ENCODE measurements around the gene ABCA2. TPM values are rescaled to one million over a fixed set of nuclear protein-coding genes. Genes with fewer than 3 reads are reported as not detected.
"Not testable (repeated sequence)": the region's sequence is repeated elsewhere in the genome, so short reads cannot be mapped to it uniquely, and the experiment has no call there.

Gene ABCA2
- total RNA-seq, 3 donors from 2014 or later, result 17.0 to 30.6 (median 18.9) TPM

DNA sequence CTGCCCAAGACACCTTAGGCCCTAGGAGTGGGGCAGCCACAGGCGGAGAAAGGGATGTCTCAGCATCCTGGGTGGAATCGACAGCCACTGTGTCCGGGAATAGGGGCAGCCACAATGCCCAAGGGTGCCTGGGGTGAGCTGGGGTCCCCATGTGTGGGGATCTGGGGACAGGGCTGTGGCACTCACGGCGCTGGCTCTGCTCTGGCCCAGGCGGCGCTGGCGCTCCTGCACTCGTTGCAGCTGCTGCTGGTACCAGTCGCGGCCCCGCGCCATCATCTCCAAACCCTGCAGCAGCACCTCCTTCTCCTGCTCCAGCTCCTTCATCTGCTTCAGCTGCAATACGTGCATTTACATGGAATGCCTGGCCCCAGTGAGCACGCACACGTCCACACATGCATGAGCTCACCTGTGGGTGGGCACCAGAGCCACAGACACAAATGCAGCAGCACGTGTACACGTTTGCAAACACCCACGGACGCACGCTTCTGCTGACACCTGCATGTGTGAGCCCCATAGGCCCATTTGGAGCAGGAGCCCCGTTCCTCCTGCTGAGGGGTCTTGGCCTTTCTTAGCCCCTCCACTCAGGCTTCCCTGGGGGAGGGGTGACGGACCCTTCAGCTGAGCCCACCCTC is 37.4 kb upstream of the ABCA2 start:
- TF ChIP-seq POLR2AphosphoS5 (IDR thresholded peaks at IDR 0.05), result no peak
- no peak for TF ChIP-seq POLR2A (IDR thresholded peaks at IDR 0.05)
- TF ChIP-seq, protein P1, sequence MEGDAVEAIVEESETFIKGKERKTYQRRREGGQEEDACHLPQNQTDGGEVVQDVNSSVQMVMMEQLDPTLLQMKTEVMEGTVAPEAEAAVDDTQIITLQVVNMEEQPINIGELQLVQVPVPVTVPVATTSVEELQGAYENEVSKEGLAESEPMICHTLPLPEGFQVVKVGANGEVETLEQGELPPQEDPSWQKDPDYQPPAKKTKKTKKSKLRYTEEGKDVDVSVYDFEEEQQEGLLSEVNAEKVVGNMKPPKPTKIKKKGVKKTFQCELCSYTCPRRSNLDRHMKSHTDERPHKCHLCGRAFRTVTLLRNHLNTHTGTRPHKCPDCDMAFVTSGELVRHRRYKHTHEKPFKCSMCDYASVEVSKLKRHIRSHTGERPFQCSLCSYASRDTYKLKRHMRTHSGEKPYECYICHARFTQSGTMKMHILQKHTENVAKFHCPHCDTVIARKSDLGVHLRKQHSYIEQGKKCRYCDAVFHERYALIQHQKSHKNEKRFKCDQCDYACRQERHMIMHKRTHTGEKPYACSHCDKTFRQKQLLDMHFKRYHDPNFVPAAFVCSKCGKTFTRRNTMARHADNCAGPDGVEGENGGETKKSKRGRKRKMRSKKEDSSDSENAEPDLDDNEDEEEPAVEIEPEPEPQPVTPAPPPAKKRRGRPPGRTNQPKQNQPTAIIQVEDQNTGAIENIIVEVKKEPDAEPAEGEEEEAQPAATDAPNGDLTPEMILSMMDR (IDR thresholded peaks at IDR 0.05), result no peak
- peaks cover 0 to 4% of the 10 kb centered on the region in 2 donors for H3K27me3 ChIP-seq
- intact Hi-C loops (cut with DNase I; ENCODE audit: low total_unique reads), result no loop called here

DNA sequence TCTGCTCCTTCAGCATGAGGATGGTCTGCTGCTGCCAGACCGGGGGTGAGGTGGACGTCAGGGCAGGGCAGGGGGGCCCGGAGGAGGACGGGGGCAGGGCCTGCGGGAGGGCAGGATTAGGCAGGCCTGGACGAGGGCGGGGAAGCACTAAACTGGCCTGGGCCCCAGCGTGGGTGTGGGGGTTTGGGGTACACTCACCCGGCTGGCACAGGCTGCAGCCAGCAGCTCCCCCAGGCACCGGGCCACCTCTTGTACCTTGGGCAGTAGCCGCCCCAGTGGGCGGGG is 36.8 kb upstream of the ABCA2 start:
- Histone ChIP-seq H3K27me3 (peaks cover 0 to 4% of the 10 kb centered on the region in 2 donors), H3K4me1 (peaks cover 0 to 3% of the 10 kb centered on the region in 2 donors), H3K27ac (no peak overlapping the region), H3K9me3 (no peaks in the 10 kb centered on the region), H3K4me3 (peak overlapping the region in 2 of 3 donors; percentile 9 to 40), H3K36me3 (no peaks in the 10 kb centered on the region)
- DNase-seq (ENCODE audit: low spot score in 2 of 2), result no peak
- no peak for TF ChIP-seq POLR2A (IDR thresholded peaks at IDR 0.05)
- no peak for TF ChIP-seq POLR2AphosphoS5 (IDR thresholded peaks at IDR 0.05)
- TF ChIP-seq, protein P1 (IDR thresholded peaks at IDR 0.05), result no peak
- intact Hi-C loops (cut with DNase I; ENCODE audit: low total_unique reads), result no loop called here

More for the DNA sequence above, 37.4 kb upstream of the ABCA2 start:
- DNase-seq (ENCODE audit: low spot score in 2 of 2), result no peak
- no peak overlapping the region for H3K4me3 ChIP-seq
- peaks cover 0 to 3% of the 10 kb centered on the region in 2 donors for H3K4me1 ChIP-seq
- H3K36me3 ChIP-seq, result no peaks in the 10 kb centered on the region
- H3K27ac ChIP-seq, result no peak overlapping the region
- H3K9me3 ChIP-seq, result no peaks in the 10 kb centered on the region

DNA sequence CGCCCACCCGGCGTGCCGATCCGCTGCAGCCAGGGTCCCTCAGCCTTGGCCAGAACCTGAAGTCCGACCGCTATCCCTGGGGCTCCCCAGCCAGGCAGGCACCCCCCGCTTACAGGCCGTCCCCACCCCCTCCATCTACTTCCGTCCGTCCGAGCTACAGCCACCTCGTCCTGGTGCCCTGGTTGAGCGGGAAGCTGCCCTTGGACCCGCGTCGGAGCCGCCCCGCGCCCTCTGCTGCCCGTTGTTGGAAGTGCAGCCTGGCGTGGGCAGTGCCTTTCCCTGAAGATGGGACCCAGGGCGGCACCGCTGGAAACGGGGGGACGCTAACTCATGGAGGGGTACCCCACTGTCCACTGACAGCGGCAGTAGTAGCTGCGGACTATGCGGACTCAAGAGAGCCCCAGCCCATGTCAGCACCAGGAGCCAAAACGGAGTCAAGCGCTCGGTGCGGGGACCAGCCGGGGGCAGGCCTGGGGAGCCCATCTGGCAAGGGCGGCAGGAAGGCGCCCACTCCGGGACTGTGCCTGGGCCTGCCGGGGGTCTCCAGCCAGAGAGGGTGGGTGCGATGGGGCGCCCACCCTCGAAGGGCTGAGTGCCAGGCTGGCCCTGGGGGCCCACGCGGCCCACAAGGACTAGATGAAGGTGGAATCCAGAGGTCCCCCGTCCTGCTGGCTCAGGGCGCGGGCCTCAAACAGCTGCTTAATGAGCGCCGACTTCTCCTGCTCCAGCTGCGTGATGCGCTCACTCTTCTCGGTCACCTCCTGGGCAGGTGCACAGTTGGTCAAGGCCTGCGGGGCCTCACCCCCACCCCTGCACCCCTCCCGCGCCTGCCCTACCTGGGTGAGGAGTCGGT is 36.2 kb upstream of the ABCA2 start:
- Histone ChIP-seq H3K27me3 (peaks cover 0 to 4% of the 10 kb centered on the region in 2 donors), H3K36me3 (no peaks in the 10 kb centered on the region), H3K4me1 (peaks cover 0 to 3% of the 10 kb centered on the region in 2 donors), H3K4me3 (peak overlapping the region in 2 of 3 donors; percentile 9 to 40), H3K9me3 (no peaks in the 10 kb centered on the region), H3K27ac (no peak overlapping the region)
- no peak for TF ChIP-seq POLR2AphosphoS5 (IDR thresholded peaks at IDR 0.05)
- no peak for TF ChIP-seq POLR2A (IDR thresholded peaks at IDR 0.05)
- TF ChIP-seq, protein P1 (IDR thresholded peaks at IDR 0.05), result peak; percentile 85 to 97 (median 95)
- intact Hi-C loops (cut with DNase I; ENCODE audit: low total_unique reads), result no loop called here
- no peak for DNase-seq (ENCODE audit: low spot score in 2 of 2)

DNA sequence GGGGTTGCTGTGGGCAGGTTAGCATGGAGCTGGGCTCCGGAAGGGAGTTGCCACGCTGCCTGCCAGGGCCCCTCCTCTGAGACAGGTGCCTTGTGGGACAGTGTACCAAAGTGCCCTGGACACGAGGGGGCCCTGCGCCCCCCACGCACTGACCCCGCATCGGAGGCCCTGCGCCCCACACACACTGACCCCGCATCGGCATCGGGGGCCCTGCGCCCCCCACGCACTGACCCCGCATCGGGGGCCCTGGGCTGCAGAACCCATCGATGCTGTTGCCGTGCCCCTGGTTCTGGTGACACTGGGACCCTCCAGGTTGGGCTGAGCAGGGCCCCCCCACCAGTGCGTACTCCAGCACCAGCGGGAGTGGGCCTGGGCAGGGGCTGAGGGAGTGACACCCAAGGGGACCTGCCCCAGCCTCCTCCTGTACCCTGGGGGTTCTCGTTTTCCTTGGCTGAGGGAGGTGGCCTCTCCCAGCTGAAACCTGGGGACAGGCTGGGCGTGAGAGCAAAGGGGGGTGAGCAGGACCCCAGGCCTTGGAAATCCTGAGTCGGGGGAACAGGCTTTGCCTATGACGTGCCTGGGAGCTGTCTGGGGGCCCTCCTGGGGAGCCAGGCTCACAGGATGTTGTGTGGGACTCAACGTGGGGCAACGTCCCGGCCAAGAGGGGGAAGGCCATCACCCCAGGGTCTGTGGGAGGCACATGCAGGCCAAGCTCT is 35.4 kb upstream of the ABCA2 start:
- intact Hi-C loops (cut with DNase I; ENCODE audit: low total_unique reads), result no loop called here
- H3K27me3 ChIP-seq, result no peaks in the 10 kb centered on the region
- TF ChIP-seq, protein P1 (IDR thresholded peaks at IDR 0.05), result no peak
- TF ChIP-seq POLR2AphosphoS5 (IDR thresholded peaks at IDR 0.05), result no peak
- TF ChIP-seq POLR2A (IDR thresholded peaks at IDR 0.05), result no peak
- H3K4me1 ChIP-seq, result peaks cover 0 to 3% of the 10 kb centered on the region in 2 donors
- H3K4me3 ChIP-seq, result peak overlapping the region in 2 of 3 donors; percentile 9 to 40
- no peaks in the 10 kb centered on the region for H3K36me3 ChIP-seq
- peak overlapping the region; percentile 54 to 63 for H3K27ac ChIP-seq
- DNase-seq (ENCODE audit: low spot score in 2 of 2), result no peak
- H3K9me3 ChIP-seq, result no peaks in the 10 kb centered on the region

DNA sequence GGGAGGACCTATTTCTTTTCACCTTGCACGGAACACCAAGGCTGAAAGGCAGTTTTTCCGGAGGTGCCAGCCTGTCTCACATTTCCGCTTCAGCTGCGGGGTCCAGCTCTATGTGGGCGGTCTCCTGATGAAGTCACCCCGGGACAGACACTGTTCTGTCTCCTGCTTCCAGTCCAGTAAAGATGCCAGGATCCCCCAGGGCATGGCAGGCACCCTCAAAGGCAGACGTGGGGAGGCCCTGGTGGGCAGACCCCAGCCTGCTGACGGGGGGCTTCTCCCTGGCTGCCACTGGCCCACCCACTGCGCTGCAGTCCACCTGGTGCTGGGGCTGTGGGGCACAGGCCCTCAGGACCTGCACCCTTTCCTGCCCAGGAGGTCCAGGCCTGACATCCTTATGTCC is 34.8 kb upstream of the ABCA2 start:
- H3K27me3 ChIP-seq; H3K9me3 ChIP-seq; H3K36me3 ChIP-seq; H3K4me1 ChIP-seq; intact Hi-C loops (cut with DNase I; ENCODE audit: low total_unique reads): not testable (repeated sequence)
- peak in 1 of 2 donors; percentile 62 for DNase-seq (ENCODE audit: low spot score in 2 of 2)
- Histone ChIP-seq H3K27ac (peak overlapping the region; percentile 54 to 63), H3K4me3 (peak overlapping the region in 1 of 3 donors; percentile 8)

All from breast epithelium (tissue), 4 donors.